Stomach (tissue), 9 donors: ENCODE results near the gene SPG7. TPM values are rescaled to one million over a fixed set of nuclear protein-coding genes. Genes with fewer than 3 reads are reported as not detected.

Experiments
- DNase-seq, 2 donors: peaks; one replicate each; pipeline versions ENCODE4 v3.0.0 to v3.0.0-alpha.2; 2013 to 2019
- H3K27ac ChIP-seq, 5 donors: fragments of 200-600 bp in 4 of 5; sonication (generic) in 4 of 5; one replicate each; pipeline ENCODE4 v1.5.1; 2013 to 2019; ENCODE audit warnings: mild to moderate bottlenecking in 1 of 5, moderate library complexity in 1 of 5
- H3K27me3 ChIP-seq, 3 donors: fragments of 200-600 bp; sonication (generic); one replicate each; pipeline ENCODE4 v1.5.1; 2017 to 2019; ENCODE audit warnings: mixed run types in 1 of 3
- H3K36me3 ChIP-seq, 4 donors: fragments of 200-600 bp; sonication (generic); 1 replicate in 3 of 4; 2 replicates in 1 of 4; pipeline ENCODE4 v1.5.1; 2016 to 2019
- H3K4me1 ChIP-seq, 4 donors: fragments of 200-600 bp; sonication (generic); one replicate each; pipeline ENCODE4 v1.5.1; 2016 to 2019
- H3K4me3 ChIP-seq, 4 donors: fragments of 200-600 bp; sonication (generic) in 3 of 4; one replicate each; pipeline ENCODE4 v1.5.1; 2016 to 2019; ENCODE audit warnings: mild to moderate bottlenecking in 1 of 4
- H3K9me3 ChIP-seq, 4 donors: fragments of 200-600 bp; sonication (generic); one replicate each; pipeline ENCODE4 v1.5.1; 2016 to 2019
- EP300 ChIP-seq: sonication (generic); formaldehyde crosslinking; IDR thresholded peaks from one replicate; pipeline ENCODE4 v1.6.1; 2017; ENCODE audit warnings: antibody characterized with exemption
- POLR2A ChIP-seq, 4 donors: fragments of 450-650 bp; IDR thresholded peaks; one replicate each; pipeline ENCODE4 v1.6.1; 2016; ENCODE audit warnings: antibody characterized with exemption in 4 of 4, control low read depth in 2 of 4, mild to moderate bottlenecking in 1 of 4, moderate library complexity in 1 of 4
- POLR2AphosphoS5 ChIP-seq, 3 donors: sonication (generic); formaldehyde crosslinking; IDR thresholded peaks; one replicate each; pipeline ENCODE4 v1.6.1; 2016; ENCODE audit warnings: antibody characterized with exemption in 3 of 3
- WGBS, 5 donors: extraction: QIAGEN DNeasy Blood & Tissue Kit in 3 of 5; methylation state at CpG; one replicate each; pipeline versions ENCODE4 v1.1.5 to v1.1.7; 2013 to 2018; 5-methylcytosine and 5-hydroxymethylcytosine counted together
- intact Hi-C: fragments of 100-400 bp; cut with DNase I; formaldehyde crosslinking; loops from one replicate; pipeline ENCODE4 v1.15.1; 2023; ENCODE audit warnings: low total_unique reads
- polyA plus RNA-seq, 3 donors: library from polyadenylated mRNA; stranded (reverse); fragments of 200-250 nt; gene quantifications; one replicate each; pipeline ENCODE4 v1.2.3, GENCODE V29; 2013
- total RNA-seq, 5 donors: library from RNA; depleted of rRNA; stranded (reverse); fragments of >200 nt; gene quantifications; one replicate each; pipeline versions ENCODE4 v1.1.0 to v1.2.3, GENCODE V29; 2014 to 2016
- TF ChIP-seq, protein P1 (sequence below), 7 experiments: fragments of 450-650 bp in 4 of 7; fragments of 200-600 bp in 3 of 7; sonication (generic) in 3 of 7; IDR thresholded peaks; one replicate each; pipeline ENCODE4 v1.5.1; 2016 to 2019; ENCODE audit warnings: antibody characterized with exemption in 7 of 7, control low read depth in 2 of 7, mild to moderate bottlenecking in 1 of 7
- donor health status: healthy with polysubstance abuse.
- donor health status: Bipolar disorder and iron deficiency.
- donor health status: healthy.

SPG7 gene
- total and polyA plus RNA-seq, 8 donors = 30.0 to 363 (median 157) TPM

DNA sequence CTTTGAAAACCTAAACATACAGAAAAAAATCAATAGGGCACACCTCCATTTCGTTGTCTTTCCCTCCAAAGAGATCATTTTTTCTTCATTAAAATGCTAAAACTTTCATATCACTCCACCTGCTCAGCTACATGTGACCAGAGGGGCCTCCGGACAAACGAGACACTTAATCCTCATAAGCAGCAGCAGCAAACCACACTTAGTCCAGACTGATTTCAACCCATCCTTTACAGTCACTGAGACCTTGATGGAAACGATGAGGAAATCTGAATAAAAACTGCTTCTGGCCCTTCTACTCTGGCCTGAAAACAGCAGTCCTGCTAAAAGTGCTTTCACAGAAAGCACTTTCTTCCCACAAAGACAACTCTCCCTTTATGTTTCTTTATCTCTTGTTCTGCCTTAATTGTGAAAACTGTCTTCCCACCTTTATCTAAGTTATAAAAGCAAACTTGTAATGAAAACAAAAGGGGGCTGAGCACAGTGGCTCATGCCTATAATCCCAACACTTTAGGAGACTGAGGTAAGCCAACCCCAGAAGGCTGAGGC is 22.4 kb upstream of the SPG7 start:
- no peak for TF ChIP-seq POLR2A (IDR thresholded peaks at IDR 0.05)
- no peak for TF ChIP-seq POLR2AphosphoS5 (IDR thresholded peaks at IDR 0.05)
- TF ChIP-seq, protein P1, sequence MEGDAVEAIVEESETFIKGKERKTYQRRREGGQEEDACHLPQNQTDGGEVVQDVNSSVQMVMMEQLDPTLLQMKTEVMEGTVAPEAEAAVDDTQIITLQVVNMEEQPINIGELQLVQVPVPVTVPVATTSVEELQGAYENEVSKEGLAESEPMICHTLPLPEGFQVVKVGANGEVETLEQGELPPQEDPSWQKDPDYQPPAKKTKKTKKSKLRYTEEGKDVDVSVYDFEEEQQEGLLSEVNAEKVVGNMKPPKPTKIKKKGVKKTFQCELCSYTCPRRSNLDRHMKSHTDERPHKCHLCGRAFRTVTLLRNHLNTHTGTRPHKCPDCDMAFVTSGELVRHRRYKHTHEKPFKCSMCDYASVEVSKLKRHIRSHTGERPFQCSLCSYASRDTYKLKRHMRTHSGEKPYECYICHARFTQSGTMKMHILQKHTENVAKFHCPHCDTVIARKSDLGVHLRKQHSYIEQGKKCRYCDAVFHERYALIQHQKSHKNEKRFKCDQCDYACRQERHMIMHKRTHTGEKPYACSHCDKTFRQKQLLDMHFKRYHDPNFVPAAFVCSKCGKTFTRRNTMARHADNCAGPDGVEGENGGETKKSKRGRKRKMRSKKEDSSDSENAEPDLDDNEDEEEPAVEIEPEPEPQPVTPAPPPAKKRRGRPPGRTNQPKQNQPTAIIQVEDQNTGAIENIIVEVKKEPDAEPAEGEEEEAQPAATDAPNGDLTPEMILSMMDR (IDR thresholded peaks at IDR 0.05) = no peak
- no peak for TF ChIP-seq EP300
- Histone ChIP-seq H3K36me3 (no peaks in the 10 kb centered on the region), H3K27me3 (no peaks in the 10 kb centered on the region), H3K9me3 (no peaks in the 10 kb centered on the region), H3K4me3 (no peak overlapping the region), H3K4me1 (peaks cover 56 to 83% (median 76%) of the 10 kb centered on the region in 4 donors), H3K27ac (peak overlapping the region in 2 of 5 donors; percentile 10 to 49)
- 20 to 27% (median 25%) methylated on average over 4 of the region's 4 CpGs for WGBS, 5 donors
- intact Hi-C loops = loop anchor here (10.0 kb wide), 1 partner anchor 141 kb away; no protein-coding TSS in a partner anchor
- no peak for DNase-seq

DNA sequence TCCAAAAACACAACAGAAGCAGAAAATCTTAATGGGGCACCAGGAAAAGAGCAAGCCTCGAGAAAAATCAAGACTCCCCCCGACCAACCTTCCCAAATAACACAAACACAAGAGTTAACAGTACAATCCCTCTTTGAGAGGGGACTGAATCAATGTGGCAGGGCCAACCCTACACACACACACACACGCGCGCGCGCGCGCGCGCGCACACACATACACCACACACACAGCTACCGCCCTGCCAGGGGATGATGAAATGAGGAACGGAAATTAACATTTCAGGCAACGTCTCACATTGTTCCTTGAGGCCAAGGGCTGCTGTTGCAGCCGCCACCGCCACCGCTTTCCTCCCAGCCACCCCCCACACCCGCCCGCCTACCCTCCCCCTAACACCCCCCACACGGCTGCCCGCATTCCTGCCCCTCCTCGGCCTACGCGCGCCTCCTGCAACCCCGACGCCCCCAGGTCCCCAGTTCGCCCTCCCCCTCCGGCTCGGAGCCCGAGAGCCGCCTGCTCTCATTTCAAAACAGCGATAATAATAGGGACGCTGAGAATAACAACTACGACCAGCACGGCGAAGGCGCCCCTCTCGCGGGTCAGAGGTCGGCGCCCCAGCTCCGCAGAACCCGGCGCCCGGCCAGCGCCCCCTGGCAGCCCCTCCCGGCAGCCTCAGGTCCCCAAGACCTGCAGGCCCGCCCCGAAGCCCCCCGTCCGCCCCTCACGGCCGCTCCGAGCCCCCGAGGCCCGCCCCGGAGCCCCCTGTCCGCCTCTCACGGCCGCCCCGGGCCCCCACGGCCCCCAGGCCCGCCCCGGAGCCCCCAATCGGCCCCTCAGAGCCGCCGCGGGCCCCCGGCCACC is 18.9 kb upstream of the SPG7 start:
- Histone ChIP-seq H3K27me3 (no peaks in the 10 kb centered on the region), H3K4me1 (peaks cover 42 to 76% (median 64%) of the 10 kb centered on the region in 4 donors), H3K9me3 (no peaks in the 10 kb centered on the region), H3K27ac (peak overlapping the region; percentile 96 to 100 (median 98)), H3K36me3 (peaks cover 0 to 10% (median 3%) of the 10 kb centered on the region in 4 donors), H3K4me3 (peak overlapping the region; percentile 88 to 99 (median 96))
- TF ChIP-seq, protein P1 (IDR thresholded peaks at IDR 0.05) = peak in 5 of 7 experiments; percentile 19 to 44 (median 28)
- no peak for TF ChIP-seq EP300
- TF ChIP-seq POLR2A (IDR thresholded peaks at IDR 0.05) = no peak
- peak; percentile 77 to 90 (median 88) for TF ChIP-seq POLR2AphosphoS5 (IDR thresholded peaks at IDR 0.05)
- DNase-seq = peak; percentile 86 to 96
- WGBS, 5 donors = 0 to 1% (median 1%) methylated on average over 35 to 69 of the region's 71 CpGs
- intact Hi-C loops = loop anchor here (10.0 kb wide), 1 partner anchor 144 kb away; no protein-coding TSS in a partner anchor

DNA sequence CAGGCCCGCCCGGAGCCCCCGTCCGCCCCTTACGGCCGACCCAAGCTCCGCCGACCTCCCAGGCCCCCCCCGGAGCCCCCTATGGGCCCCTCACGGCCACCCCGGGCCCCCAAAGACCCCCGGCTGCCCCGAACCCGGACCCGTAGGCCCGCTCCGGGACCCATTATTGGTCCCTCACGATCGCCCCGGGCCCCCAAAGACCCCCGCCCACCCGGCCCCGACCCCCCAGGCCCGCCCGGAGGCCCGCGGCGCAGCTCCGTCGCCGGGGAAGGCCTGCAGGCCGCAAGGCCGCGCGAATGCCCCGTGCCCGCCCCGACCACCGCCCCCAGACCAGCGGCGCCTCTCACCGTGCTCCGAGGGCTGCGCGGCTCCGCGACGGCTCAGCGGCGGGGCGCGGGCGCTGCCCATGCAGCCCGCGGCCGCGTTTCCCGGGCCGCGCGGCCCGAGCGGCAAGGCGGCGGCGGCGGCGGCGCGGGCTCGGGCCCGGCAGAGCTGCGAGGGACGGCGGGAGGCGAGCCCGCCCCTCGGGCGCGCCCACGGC is 18.2 kb upstream of the SPG7 start:
- intact Hi-C loops = loop anchor here (10.0 kb wide), 1 partner anchor 145 kb away; no protein-coding TSS in a partner anchor
- WGBS, 5 donors = 0 to 1% (median 1%) methylated on average over 23 to 80 of the region's 81 CpGs; no CpG with 5 or more reads in 1 of the 5 donors
- peak overlapping the region; percentile 96 to 100 (median 98) for H3K27ac ChIP-seq
- peak in 1 of 2 donors; percentile 28 for DNase-seq
- no peaks in the 10 kb centered on the region for H3K27me3 ChIP-seq
- H3K4me3 ChIP-seq = peak overlapping the region; percentile 88 to 99 (median 96)
- H3K36me3 ChIP-seq = peaks cover 0 to 10% (median 3%) of the 10 kb centered on the region in 4 donors
- TF ChIP-seq, protein P1 (IDR thresholded peaks at IDR 0.05) = no peak
- no peak for TF ChIP-seq POLR2A (IDR thresholded peaks at IDR 0.05)
- no peak for TF ChIP-seq EP300
- no peak for TF ChIP-seq POLR2AphosphoS5 (IDR thresholded peaks at IDR 0.05)
- no peaks in the 10 kb centered on the region for H3K9me3 ChIP-seq
- H3K4me1 ChIP-seq = peaks cover 35 to 69% (median 58%) of the 10 kb centered on the region in 4 donors
